AG09319 (cell line): Measurements from ENCODE around the gene HLA-E.
"Not testable (repeated sequence)": the region's sequence is repeated elsewhere in the genome, so short reads cannot be mapped to it uniquely, and the experiment has no call there.

Experiments used
- DNase-seq: peaks from one replicate; pipeline ENCODE4 v3.0.0-alpha.2; 2010; ENCODE audit warnings: low read depth; ENCODE audit errors: extremely low read depth
- TF ChIP-seq, protein P1 (sequence below): IDR thresholded peaks from 2 replicates; pipeline ENCODE4 v1.5.1; 2011; ENCODE audit warnings: low read depth, mild to moderate bottlenecking, inconsistent platforms, low read length, moderate library complexity

Gene HLA-E

DNA sequence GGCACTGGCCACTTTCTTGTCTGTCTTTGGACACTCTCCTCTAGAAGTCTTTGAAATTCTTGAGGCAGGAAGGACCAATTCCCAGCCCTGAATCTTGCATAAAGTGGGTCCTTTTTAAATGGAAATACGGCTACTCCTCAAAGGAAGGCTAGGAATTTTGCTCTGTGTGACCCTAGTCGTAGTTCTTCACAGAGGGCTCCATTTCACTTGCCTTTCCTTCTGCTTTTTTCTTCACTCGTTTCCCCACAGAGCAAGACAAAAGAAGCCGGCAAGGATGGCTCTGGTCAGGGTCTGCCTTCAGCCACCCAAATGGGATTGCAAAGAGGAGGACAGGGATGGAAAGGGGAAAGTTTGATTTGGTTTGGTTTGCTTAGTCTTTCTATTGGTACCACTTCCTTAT, 25.8 kb downstream of the HLA-E start:
- TF ChIP-seq, protein P1, sequence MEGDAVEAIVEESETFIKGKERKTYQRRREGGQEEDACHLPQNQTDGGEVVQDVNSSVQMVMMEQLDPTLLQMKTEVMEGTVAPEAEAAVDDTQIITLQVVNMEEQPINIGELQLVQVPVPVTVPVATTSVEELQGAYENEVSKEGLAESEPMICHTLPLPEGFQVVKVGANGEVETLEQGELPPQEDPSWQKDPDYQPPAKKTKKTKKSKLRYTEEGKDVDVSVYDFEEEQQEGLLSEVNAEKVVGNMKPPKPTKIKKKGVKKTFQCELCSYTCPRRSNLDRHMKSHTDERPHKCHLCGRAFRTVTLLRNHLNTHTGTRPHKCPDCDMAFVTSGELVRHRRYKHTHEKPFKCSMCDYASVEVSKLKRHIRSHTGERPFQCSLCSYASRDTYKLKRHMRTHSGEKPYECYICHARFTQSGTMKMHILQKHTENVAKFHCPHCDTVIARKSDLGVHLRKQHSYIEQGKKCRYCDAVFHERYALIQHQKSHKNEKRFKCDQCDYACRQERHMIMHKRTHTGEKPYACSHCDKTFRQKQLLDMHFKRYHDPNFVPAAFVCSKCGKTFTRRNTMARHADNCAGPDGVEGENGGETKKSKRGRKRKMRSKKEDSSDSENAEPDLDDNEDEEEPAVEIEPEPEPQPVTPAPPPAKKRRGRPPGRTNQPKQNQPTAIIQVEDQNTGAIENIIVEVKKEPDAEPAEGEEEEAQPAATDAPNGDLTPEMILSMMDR, result no peak
- DNase-seq, result no peak

DNA sequence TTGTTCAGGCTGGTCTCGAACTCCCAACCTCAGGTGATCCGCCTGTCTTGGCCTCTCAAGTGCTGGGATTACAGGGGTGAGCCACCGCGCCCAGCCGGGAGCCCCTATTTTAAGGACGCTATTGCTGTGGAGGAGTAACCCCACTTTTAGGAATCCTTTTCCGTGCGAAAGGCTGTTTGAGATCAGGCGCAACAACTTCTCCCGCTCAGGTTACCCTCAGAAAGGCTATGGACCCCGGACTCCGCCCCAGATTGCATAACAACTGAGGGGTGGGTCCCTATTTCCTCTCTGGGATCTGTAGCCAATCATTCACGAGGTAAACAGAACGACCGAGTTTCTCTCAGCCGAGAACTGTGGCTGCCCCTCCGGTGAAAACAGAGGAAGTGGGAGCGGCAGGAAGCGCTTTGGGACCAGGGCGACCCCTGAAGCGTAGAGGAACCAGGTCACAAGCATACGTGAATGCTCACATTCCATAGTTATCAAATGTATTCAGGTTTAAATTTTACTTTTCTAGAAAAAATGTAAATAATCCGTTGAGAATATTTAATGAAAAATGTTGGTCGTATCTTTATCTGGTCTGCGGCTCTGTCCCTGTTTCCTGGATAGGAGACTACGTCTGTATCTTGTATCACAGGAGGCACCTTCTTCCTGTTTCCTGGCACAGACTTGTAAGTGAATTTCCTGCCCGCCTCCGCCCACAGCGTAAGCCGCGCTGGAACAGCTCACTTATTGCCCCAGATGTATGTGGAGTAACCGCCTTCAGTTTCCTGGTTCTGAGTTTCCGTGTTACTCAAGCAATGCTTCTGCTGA, 26.8 kb downstream of the HLA-E start:
- TF ChIP-seq, protein P1, result no peak
- DNase-seq, result peak; percentile 89

DNA sequence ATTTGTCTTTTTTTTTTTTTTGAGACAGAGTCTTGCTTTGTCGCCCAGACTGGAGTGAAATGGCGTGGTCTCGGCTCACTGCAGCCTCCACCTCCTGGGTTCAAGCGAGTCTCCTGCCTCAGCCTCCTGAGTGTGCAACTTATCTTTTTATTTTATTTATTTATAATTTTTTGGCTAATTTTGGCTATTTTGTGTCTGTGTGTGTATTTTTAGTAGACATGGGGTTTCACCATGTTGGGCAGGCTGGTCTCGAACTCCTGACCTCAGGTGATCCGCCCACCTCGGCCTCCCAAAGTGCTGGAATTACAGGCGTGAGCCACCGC, 27.4 kb downstream of the HLA-E start:
- not testable (repeated sequence) for DNase-seq

DNA sequence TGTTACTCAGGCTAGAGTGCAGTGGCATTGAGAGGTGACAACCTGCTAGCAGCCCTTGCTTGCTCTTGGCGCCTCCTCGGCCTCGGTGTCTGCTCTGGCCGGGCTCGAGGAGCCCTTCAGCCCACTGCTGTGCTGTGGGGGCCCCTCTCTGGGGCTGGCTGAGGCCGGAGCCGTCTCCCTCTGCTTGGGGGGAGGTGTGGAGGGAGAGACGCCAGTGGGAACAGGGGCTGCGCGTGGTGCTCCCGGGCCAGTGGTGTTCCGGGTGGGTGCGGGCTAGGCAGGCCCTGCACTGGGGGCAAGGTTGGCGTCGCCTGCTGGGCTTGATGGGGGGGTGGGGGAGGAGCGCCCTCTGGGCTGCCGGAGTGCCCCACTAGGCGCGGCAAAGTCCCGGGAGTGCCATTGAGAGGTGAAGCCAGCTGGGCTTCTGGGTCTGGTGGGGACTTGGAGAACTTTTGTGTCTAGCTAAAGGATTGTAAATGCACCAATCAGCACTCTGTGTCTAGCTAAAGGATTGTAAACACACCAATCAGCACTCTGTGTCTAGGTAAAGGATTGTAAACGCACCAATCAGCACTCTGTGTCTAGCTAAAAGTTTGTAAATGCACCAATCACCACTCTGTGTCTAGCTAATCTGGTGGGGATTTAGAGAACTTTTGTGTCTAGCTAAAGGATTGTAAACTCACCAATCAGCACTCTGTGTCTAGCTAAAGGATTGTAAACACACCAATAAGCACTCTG, 28.6 kb downstream of the HLA-E start:
- DNase-seq, result not testable (repeated sequence)

DNA sequence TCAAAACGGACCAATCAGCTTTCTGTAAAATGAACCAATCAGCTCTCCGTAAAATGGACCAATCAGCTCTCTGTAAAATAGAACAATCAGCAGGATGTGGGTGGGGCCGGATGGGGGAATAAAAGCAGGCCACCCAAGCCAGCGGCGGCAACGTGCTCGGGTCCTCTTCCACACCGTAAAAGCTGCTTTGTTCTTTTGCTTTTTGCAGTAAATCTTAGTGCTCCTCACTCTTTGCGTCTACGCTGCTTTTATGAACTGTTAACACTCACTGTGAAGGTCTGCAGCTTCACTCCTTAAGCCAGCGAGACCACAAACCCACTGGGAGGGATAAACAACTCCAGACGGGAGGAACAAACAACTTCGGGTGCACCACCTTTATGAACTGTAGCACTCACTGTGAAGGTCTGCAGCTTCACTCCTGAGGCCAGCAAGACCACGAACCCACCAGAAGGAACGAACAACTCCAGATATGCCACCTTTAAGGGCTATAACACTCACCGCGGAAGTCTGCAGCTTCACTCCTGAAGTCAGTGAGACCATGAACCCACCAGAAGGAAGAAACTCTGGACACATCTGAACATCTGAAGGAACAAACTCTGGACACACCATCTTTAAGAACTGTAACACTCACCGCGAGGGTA, 29.3 kb downstream of the HLA-E start:
- DNase-seq, result not testable (repeated sequence)

DNA sequence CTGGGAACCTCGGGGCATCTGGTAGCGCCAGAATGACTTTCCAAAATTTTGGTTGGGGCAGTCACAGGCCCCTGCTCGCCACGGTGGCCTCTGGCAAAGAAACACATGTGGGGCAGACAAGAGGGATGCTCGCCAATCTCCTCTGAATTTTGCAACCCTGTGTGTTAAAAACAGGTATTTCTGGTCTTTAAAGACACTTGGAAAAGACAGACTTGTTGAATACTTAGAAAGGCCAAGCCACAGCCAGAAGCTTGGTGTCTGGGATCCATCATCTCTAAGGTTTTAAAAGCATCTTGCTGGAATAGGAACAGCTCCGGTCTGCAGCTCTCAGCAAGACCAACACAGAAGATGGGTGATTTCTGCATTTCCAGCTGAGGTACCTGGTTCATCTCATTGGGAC, 31.2 kb downstream of the HLA-E start:
- TF ChIP-seq, protein P1, result no peak

DNA sequence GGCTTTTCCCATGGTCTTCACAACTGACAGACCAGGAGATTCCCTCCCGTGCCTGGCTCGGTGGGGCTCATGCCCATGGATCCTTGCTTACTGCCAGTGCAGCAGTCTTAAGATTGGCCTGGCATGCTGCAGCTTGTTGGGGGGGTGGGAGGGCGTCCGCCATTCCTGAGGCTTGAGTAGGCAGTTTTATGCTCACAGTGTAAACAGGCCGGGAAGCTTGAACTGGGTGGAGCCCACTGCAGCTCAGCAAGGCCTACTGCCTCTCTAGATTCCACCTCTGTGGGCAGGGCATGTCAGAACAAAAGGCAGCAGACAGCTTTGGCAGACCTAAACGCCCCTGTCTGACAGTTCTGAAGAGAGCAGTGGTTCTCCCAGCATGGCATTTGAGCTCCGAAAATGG, 31.8 kb downstream of the HLA-E start:
- not testable (repeated sequence) for DNase-seq

More for the DNA sequence above, 31.2 kb downstream of the HLA-E start:
- no peak for DNase-seq

DNA sequence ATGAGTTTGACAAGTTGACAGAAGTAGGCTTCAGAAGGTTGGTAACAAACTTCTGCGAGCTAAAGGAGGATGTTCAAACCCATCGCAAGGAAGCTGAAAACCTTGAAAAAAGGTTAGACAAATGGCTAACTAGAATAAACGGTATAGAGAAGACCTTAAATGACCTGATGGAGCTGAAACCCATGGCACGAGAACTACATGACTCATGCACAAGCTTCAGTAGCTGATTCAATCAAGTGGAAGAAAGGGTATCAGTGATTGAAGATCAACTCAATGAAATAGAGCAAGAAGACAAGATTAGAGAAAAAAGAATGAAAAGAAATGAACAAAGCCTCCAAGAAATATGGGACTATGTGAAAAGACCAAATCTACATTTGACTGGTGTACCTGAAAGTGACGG, 32.6 kb downstream of the HLA-E start:
- not testable (repeated sequence) for DNase-seq

DNA sequence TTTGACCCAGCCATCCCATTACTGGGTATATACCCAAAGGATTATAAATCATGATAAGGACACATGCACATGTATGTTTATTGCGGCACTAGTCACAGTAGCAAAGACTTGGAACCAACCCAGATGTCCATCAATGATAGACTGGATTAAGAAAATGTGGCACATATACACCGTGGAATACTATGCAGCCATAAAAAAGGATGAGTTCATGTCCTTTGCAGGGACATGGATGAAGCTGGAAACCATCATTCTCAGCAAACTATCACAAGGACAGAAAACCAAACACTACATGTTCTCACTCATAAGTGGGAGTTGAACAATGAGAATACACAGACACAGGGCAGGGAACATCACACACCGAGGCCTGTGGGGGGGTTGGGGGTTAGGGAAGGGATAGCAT, 37.1 kb downstream of the HLA-E start:
- DNase-seq, result not testable (repeated sequence)

DNA sequence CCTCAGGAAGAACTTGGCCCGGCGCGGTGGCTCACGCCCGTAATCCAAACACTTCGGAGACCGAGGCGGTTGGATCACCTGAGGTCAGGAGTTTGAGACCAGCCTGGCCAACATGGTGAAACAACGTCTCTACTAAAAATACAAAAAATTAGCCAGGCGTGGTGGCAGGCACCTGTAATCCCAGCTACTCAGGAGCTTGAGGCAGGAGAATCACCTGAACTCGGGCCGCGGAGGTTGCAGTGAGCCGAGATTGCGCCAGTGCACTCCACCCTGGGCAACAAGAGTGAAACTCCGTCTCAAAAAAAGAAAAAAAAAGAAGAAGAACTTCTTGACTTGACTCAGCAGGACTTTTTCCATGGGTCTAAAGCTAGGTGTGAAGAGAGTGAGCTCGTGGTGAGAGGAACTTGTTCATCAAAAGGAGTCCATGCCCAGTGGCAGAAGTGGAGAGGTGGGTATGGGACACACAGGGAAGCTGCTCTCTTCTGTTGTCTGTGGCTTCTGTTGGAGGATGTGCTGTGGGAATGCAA, 40.1 kb downstream of the HLA-E start:
- not testable (repeated sequence) for DNase-seq

DNA sequence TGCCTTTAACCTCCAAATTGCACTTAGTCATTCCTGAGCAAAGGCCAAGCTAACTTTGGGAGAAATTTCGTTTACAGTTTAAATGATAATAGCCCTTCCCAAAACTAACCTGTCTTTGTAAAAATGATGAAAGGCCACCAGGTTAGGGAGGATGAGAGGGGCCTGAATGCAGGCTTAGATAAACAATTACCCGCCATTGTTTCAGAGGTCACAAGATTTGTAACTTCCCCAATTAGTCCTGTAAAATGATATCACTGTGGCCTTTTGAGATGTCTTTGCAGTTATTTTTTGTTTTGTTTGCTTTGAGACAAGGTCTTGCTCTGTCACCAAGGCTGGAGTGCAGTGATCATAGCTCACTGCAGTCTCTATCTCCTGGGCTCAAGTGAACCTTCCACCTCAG, 40.7 kb downstream of the HLA-E start:
- DNase-seq, result no peak
- TF ChIP-seq, protein P1, result no peak
